Activated CD8-positive, alpha-beta T cell treated with anti-CD3 and anti-CD28 coated beads for 36 hours (primary cell): Measurements from ENCODE around the gene VIPR2. TPM values are rescaled to one million over a fixed set of nuclear protein-coding genes. Genes with fewer than 3 reads are reported as not detected.
"Not testable (repeated sequence)": the region's sequence is repeated elsewhere in the genome, so short reads cannot be mapped to it uniquely, and the experiment has no call there.

Source experiments
- ATAC-seq: fragments of 200-7000 bp; cut with Tn5 transposase; one replicate; pipeline ENCODE4 v1.10.0; 2021; ENCODE audit warnings: mild to moderate bottlenecking, moderate library complexity
- CTCF ChIA-PET: fragments of 350-600 bp; sonication (Branson Sonifier 250); formaldehyde crosslinking; loops from one replicate; lab custom pipeline; 2021; ENCODE audit warnings: antibody characterized with exemption; lab: Charles Lee
- POLR2A ChIA-PET: fragments of 350-600 bp; sonication (Branson Sonifier 250); formaldehyde crosslinking; loops from one replicate; lab custom pipeline; 2021; ENCODE audit warnings: antibody characterized with exemption; lab: Charles Lee
- DNase-seq: peaks from one replicate; pipeline ENCODE4 v3.0.0-alpha.2; 2020
- H3K27ac Mint-ChIP-seq: one replicate; pipeline ENCODE4 v1.8.0; 2021; ENCODE audit warnings: mild to moderate bottlenecking, mixed read lengths
- H3K27me3 Mint-ChIP-seq: one replicate; pipeline ENCODE4 v1.8.0; 2021; ENCODE audit warnings: mixed read lengths
- H3K36me3 Mint-ChIP-seq: one replicate; pipeline ENCODE4 v1.8.0; 2021; ENCODE audit warnings: low read depth, mixed read lengths
- H3K4me1 Mint-ChIP-seq: one replicate; pipeline ENCODE4 v1.8.0; 2021; ENCODE audit warnings: low read depth, mixed read lengths
- H3K4me3 Mint-ChIP-seq: one replicate; pipeline ENCODE4 v1.8.0; 2021; ENCODE audit warnings: mild to moderate bottlenecking, moderate library complexity, mixed read lengths
- H3K9me3 Mint-ChIP-seq: one replicate; pipeline ENCODE4 v1.8.0; 2021; ENCODE audit warnings: mixed read lengths
- intact Hi-C: fragments of 100-400 bp; cut with micrococcal nuclease; formaldehyde crosslinking; loops from one replicate; pipeline ENCODE4 v1.10.0; 2022
- total RNA-seq, 2 experiments: library from RNA; stranded (reverse); gene quantifications; one replicate each; pipeline ENCODE4 v1.2.3, GENCODE V29; 2021
- TF ChIP-seq, protein P1 (sequence below): fragments of 200-600 bp; IDR thresholded peaks from one replicate; pipeline ENCODE4 v1.8.0; 2022; ENCODE audit warnings: antibody characterized with exemption, mild to moderate bottlenecking

VIPR2 gene
- total RNA-seq, 2 experiments from 2014 or later: 0.09 TPM; not detected in 1

GRCh38 chr7:158999496-158999895 is 145.2 kb downstream of the VIPR2 start:
- DNase-seq (no peak), ATAC-seq (no peak)
- TF ChIP-seq, protein P1, sequence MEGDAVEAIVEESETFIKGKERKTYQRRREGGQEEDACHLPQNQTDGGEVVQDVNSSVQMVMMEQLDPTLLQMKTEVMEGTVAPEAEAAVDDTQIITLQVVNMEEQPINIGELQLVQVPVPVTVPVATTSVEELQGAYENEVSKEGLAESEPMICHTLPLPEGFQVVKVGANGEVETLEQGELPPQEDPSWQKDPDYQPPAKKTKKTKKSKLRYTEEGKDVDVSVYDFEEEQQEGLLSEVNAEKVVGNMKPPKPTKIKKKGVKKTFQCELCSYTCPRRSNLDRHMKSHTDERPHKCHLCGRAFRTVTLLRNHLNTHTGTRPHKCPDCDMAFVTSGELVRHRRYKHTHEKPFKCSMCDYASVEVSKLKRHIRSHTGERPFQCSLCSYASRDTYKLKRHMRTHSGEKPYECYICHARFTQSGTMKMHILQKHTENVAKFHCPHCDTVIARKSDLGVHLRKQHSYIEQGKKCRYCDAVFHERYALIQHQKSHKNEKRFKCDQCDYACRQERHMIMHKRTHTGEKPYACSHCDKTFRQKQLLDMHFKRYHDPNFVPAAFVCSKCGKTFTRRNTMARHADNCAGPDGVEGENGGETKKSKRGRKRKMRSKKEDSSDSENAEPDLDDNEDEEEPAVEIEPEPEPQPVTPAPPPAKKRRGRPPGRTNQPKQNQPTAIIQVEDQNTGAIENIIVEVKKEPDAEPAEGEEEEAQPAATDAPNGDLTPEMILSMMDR: no peak
- Mint-ChIP-seq H3K27me3 (peaks cover 10% of the 10 kb centered on the region), H3K36me3 (no peaks in the 10 kb centered on the region), H3K4me1 (peaks cover 10% of the 10 kb centered on the region), H3K27ac (no peak overlapping the region), H3K4me3 (no peak overlapping the region), H3K9me3 (peaks cover 4% of the 10 kb centered on the region)
- CTCF ChIA-PET: no interaction called here
- intact Hi-C loops: no loop called here
- POLR2A ChIA-PET: no interaction called here

- H3K9me3 Mint-ChIP-seq, H3K4me1 Mint-ChIP-seq, H3K36me3 Mint-ChIP-seq, DNase-seq, ATAC-seq, CTCF ChIA-PET, H3K4me3 Mint-ChIP-seq, H3K27ac Mint-ChIP-seq, POLR2A ChIA-PET, intact Hi-C loops: not testable (repeated sequence)
- peaks cover 20% of the 10 kb centered on the region for H3K27me3 Mint-ChIP-seq
Observed at GRCh38 chr7:158998261-158998660, 146.4 kb downstream of the VIPR2 start.

- Mint-ChIP-seq H3K27ac (no peak overlapping the region), H3K27me3 (peaks cover 27% of the 10 kb centered on the region), H3K36me3 (no peaks in the 10 kb centered on the region), H3K9me3 (peaks cover 5% of the 10 kb centered on the region), H3K4me3 (no peak overlapping the region), H3K4me1 (peaks cover 6% of the 10 kb centered on the region)
- intact Hi-C loops: no loop called here
- TF ChIP-seq, protein P1: no peak
- DNase-seq (no peak), ATAC-seq (no peak)
- POLR2A ChIA-PET: no interaction called here
- CTCF ChIA-PET: no interaction called here
Observed at GRCh38 chr7:158997471-158997870, 147.2 kb downstream of the VIPR2 start.

GRCh38 chr7:158997110-158997453 is 147.6 kb downstream of the VIPR2 start:
- H3K36me3 Mint-ChIP-seq: no peaks in the 10 kb centered on the region
- no peak overlapping the region for H3K4me3 Mint-ChIP-seq
- ChIA-PET CTCF (no interaction called here), POLR2A (no interaction called here)
- TF ChIP-seq, protein P1: no peak
- no peak for ATAC-seq
- no peak overlapping the region for H3K27ac Mint-ChIP-seq
- intact Hi-C loops: no loop called here
- H3K27me3 Mint-ChIP-seq: peaks cover 28% of the 10 kb centered on the region
- H3K9me3 Mint-ChIP-seq: peaks cover 5% of the 10 kb centered on the region
- no peak for DNase-seq
- H3K4me1 Mint-ChIP-seq: peaks cover 6% of the 10 kb centered on the region

DNA sequence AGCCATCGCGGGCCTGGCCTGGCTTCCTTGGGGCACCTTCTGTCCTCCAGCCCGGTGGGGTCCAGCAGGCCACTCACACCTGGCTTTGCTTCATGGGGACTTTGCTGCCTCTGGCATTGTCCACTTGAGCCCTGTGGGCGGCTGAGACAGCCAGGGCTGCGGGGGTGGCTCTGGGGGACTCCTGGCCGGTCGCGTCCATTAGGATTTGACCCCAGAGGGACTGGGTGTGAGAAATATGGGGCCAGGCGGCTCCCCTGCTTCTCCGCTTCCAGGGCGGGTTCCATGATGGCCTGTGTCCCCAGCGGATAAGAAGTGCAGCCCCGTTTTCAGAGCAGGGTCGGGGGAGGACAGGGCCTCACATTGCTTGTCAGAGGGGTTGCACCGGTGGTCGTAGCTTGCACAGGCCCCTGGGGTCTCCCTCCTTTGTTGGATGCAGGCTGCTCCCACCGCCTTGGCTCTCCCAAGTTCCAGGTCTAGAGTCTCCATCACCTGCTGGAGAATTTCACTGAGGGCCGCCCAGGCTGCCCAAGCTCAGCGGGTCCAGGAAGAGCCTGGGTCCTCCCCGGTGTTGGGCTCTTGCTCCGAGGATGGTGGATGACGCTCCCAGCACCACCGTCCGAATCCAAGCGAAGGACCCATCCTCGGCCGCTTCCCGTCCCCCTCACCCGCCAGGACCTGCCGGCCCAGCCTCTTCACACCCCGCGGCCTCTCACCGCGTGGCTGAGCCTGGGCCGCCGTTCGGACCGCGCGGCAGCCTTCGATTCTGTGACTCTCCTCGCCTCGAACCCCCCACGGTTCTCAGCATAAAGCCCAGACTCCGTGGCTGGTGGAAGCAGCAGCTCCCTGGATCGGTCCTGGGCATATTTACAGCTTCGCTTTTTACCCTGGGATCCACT is 148.2 kb downstream of the VIPR2 start:
- intact Hi-C loops: no loop called here
- ChIA-PET POLR2A (no interaction called here), CTCF (no interaction called here)
- TF ChIP-seq, protein P1: no peak
- peaks cover 8% of the 10 kb centered on the region for H3K4me1 Mint-ChIP-seq
- no peak overlapping the region for H3K27ac Mint-ChIP-seq
- ATAC-seq: no peak
- DNase-seq: no peak
- no peaks in the 10 kb centered on the region for H3K36me3 Mint-ChIP-seq
- H3K27me3 Mint-ChIP-seq: peaks cover 33% of the 10 kb centered on the region
- H3K9me3 Mint-ChIP-seq: peaks cover 5% of the 10 kb centered on the region
- no peak overlapping the region for H3K4me3 Mint-ChIP-seq
